CMK (cell line): ENCODE results near the gene ITGB3.
"Not testable (repeated sequence)": the region's sequence is repeated elsewhere in the genome, so short reads cannot be mapped to it uniquely, and the experiment has no call there.

ENCODE experiments used
- DNase-seq: peaks from one replicate; pipeline ENCODE4 v3.0.0-alpha.2; 2010; ENCODE audit warnings: low read depth

Gene ITGB3

GRCh38 chr17:47253541-47254402 lies at the start of gene ITGB3:
ITGB3 (plus strand) TSS chr17:47253827; CDS start chr17:47253862, 35 bp downstream.
- peak; percentile 66 for DNase-seq

DNA sequence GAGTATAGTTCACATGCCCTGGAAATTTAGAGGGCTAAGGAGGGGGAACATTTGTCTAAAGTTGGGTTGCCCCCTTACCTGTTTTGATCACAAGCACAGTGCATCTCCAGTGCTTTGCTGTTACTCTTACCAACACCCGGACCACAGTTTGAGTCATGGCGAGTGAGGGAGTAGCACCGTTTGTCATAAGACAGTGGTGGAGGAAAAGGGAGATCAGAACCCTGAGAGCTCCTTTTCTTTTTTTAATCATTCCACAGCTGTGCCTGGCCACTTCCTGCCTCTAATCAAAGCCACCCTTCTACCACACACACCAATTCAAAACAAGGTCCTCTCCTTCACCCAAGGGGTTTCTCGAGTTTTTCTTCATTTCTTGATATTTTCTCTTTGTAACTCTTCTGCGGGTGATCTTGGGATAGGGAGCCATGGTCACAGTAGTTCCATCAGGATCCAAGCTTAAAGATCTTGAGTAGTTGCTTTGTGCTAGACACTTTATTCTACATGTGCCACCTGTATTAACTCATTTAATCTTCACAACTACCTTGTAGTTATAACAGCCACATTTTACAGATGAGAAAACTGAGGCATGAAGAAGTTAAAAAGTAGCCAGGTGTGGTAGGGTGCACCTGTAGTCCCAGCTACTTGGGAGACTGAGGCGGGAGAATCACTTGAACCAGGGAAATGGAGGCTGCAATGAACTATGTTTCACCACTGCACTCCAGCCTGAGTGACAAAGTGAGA lies 49.5 kb upstream of the ITGB3 start:
- DNase-seq: no peak

DNA sequence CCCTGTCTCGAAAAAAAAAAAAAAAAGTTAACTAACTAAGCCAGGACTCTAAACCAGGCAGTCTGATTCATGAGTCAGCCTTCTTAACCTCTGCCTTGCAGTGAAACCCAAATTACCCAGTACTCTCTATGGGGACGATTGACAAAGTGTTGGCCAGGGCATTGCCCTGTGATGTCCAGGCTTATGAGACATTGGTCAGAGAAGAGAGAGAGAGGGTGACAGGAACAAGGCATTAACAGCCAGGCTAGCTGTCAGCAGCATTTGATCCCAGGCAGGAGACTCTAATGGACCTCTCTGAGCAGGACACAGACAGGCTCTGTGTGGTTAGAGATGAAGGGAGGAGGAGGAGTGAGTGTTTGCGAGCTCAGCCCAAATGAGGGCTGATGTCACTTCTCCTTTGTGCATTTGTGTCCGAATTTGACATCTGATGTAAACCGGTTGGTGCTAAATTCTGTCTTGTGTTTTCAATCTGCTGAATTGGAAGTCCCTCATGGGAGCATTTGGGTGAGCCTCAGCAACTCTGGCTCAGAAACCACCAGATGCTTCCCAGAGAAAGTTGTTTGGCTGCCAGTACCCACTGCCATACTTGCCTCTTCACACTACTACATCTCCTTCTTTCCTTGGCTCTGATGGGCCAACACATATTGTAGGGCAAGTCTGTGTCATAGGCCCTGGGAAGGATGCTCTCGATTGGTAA lies 48.8 kb upstream of the ITGB3 start:
- DNase-seq: no peak

GRCh38 chr17:47205419-47205963 lies 48.1 kb upstream of the ITGB3 start:
- no peak for DNase-seq

DNA sequence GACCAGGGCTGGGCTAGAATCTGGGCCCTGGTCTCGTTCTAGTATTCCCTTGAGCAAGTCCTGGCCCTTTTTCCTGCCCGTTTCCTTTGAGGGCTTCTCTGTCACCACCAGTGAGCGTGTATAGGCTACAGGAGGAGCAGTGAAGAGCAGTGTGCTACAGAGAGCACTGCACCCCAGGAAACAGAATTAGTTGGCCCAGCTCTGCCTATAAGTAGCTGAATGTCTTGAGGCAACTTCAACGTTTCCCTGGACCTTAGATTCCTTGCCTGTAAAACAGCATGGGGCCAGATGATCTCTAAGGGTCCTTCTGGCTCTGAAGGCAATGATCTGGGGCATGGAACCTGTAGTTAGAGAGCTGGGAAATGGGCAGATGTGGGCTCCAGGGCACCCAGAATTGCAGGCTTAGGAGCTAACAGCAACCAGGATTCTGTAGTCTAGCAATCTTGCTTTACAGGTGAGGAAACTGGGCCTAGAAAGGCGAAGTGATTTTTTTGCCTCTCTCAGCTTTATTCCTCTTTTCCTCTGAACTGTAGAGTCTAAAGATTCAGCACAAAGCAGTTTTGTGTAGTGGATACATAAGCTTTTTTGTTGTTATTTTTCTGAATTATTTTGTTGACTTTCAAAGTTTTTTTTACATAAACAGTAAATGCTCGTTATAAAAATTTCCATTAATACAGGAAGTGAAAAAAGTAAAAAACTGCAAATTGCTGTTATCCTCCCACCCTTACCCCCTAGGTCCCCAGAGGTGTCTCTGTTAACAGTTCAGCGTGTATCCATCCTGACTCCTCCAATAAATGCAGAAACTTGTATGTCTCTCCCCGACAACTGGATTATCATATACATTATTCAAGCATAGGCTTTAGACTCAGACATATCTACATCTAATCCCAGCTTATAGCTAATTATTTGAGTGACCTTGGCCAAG lies 46.2 kb upstream of the ITGB3 start:
- no peak for DNase-seq

GRCh38 chr17:47208744-47209488 lies 44.7 kb upstream of the ITGB3 start, which contains the start of gene MYL4:
MYL4 (plus strand) TSS chr17:47209348; CDS start chr17:47209423, 75 bp downstream.
- DNase-seq: peak; percentile 72

DNA sequence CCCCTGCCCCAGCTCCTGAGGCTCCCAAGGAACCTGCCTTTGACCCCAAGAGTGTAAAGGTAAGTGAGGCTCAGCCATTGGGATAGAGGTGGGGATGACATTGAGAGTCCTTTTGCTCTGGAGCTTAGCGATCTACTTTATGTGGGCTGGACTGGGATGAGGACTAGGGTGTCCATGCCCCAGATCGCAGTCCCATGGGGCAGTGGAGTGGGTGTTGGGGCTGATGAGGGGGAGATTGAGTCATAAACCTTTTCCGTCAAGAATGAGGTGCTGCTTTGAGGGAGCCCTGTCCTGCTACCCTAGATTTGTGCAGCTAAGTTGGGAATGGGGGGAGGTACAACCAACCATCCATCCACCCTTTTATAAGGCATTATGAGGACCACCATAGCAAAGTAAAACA lies 44.1 kb upstream of the ITGB3 start:
- DNase-seq: no peak

DNA sequence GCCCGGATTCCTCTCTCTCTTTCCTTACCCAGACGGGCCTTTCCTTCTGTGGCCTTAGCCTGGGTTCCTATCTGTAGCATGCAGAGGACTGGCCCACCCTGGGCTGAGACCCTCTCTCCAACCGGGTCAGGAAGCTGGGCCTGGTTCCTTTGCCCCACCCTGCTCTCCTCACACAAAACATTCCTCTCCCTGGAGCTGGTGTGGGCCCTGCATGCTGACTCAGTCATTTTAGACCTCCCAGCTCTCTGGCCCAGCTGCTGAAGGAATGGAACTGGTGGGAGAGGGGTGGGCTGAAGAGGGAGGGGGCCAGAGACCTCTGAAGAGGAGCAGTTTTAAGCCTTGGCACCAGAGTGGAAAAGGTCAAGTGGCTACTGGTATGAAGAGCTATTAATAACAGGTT lies 43.5 kb upstream of the ITGB3 start:
- no peak for DNase-seq

DNA sequence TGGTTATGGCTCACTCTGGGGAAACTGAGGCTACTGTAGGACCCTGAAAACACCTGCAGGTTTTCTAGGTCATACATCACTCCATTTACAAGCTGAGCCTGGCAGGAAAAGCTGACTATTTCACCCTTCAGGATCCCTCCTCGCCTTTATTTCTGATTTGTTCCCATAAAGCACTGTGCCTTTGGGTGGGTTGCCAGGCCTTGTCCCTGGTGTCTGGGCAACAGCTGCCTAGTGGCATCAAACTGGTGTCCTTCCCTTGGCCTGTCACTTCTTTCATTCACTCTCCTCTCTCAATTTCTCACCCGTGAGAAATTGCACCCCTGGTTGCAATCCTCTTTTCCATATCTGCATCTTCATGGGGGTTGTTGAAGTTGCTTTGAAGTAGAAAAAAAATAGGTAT lies 42.8 kb upstream of the ITGB3 start:
- no peak for DNase-seq

GRCh38 chr17:47212458-47212857 lies 41.2 kb upstream of the ITGB3 start:
- no peak for DNase-seq

- DNase-seq: no peak
Observed at GRCh38 chr17:47213540-47213939, 40.1 kb upstream of the ITGB3 start.

GRCh38 chr17:47214931-47215330 lies 38.7 kb upstream of the ITGB3 start:
- DNase-seq: no peak

DNA sequence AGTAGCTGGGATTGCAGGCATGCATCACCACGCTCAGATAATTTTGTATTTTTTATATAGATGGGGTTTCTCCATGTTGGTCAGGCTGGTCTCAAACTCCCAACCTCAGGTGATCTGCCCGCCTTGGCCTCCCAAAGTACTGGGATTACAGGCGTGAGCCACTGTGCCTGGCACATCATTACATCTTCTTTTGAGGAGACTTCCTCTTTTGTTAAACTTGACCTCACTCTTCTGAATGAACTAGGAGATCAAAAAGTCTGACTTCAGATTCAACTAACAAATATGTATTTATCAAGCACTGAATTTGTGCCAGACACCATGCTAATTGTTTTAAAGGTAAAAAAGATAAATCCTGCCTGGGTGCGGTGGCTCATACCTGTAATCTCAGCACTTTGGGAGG lies 36.8 kb upstream of the ITGB3 start:
- DNase-seq: not testable (repeated sequence)

DNA sequence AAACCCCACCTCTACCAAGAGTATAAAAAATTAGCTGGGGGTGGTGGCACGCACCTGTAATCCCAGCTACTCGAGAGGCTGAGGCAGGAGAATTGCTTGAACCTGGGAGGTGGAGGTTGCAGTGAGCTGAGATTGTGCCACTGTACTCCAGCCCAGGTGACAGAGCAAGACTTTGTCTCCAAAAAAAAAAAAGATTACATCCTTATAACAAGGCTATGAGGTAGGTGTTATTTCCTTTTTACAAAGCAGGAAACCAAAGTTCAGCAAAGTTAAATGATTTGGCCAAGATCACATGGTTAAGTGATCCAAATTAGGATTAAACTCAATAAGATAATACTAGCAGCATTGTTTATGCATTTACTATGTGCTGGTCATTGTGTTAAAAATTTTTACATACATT lies 36.3 kb upstream of the ITGB3 start:
- DNase-seq: not testable (repeated sequence)

- DNase-seq: peak; percentile 95
Observed at GRCh38 chr17:47218896-47219430, 34.7 kb upstream of the ITGB3 start.

- DNase-seq: no peak
Observed at GRCh38 chr17:47219621-47220475, 33.8 kb upstream of the ITGB3 start.

DNA sequence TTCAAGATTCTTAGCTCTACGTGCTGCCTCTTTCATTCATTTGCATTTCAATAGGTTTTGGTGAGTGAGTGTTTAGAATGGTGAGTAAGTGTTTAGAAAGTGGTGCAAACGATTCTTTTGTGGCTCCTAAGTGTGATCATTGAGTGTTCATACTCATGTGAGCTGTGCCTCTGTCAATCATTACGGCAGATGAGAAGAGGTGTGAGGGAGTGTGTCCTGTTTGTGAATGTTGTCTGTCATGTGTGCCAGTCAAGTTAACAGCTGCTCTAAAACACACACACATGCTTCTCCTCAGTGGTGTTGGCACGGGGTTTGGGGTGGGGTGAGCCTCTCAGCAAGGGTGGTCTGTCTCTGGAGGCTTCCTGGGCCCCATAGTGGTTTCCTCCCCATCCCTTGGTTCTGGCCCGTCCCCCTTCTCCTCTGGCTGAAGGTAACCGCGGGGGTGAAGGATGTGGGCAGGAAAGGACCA lies 33.1 kb upstream of the ITGB3 start:
- no peak for DNase-seq

- DNase-seq: no peak
Observed at GRCh38 chr17:47221154-47221553, 32.5 kb upstream of the ITGB3 start.

DNA sequence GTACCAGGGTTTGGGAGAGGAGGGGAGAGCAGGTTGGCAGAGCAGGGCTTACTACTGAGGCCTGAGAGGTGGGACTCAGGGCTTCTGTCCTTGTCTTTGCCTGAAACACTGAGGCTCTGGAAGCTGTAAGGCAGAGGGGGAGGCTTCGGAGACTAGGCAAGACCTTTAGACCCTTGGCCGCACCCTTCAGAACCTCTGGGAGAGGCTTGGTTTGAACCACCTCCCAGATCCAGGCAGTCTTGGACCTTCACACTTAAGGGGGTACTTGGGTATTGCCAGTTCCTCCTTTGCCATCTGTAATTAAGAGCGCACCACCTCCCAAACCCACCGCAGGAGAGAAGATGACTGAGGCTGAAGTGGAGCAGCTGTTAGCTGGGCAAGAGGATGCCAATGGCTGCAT lies 31.6 kb upstream of the ITGB3 start:
- no peak for DNase-seq
